Measurements from ENCODE around the gene TMEM108. TPM values are rescaled to one million over a fixed set of nuclear protein-coding genes. Genes with fewer than 3 reads are reported as not detected.
A peak's percentile ranks its signal among the peaks of the same experiment; 100 is the strongest.

TMEM108 gene
- total and polyA plus RNA-seq, 8 donors, result 0.37 to 2.1 (median 0.84) TPM; not detected in 2

- no peak for TF ChIP-seq POLR2AphosphoS5 (IDR thresholded peaks at IDR 0.05)
- TF ChIP-seq POLR2A (IDR thresholded peaks at IDR 0.05), result no peak
- TF ChIP-seq CTCF (IDR thresholded peaks at IDR 0.05), result no peak
- no peak for TF ChIP-seq EP300 (IDR thresholded peaks at IDR 0.05)
- H3K36me3 ChIP-seq, result no peaks in the 10 kb centered on the region
- H3K9me3 ChIP-seq, result no peaks in the 10 kb centered on the region
- intact Hi-C loops (cut with DNase I; ENCODE audit: low total_unique reads), result no loop called here
- DNase-seq, result peak in 1 of 2 donors; percentile 28
- H3K27ac ChIP-seq, result no peak overlapping the region
- no peak overlapping the region for H3K4me3 ChIP-seq
- no peaks in the 10 kb centered on the region for H3K27me3 ChIP-seq
- no peaks in the 10 kb centered on the region for H3K4me1 ChIP-seq
- WGBS, 5 donors, result 60 to 69% (median 67%) methylated on average over 4 of the region's 4 CpGs
These were observed 233.3 kb downstream of the TMEM108 start for GRCh38 chr3:133271539-133271938.

- Histone ChIP-seq H3K36me3 (no peaks in the 10 kb centered on the region), H3K4me3 (no peak overlapping the region), H3K27me3 (no peaks in the 10 kb centered on the region), H3K4me1 (no peaks in the 10 kb centered on the region), H3K27ac (no peak overlapping the region), H3K9me3 (no peaks in the 10 kb centered on the region)
- WGBS, 5 donors, result 65 to 78% (median 72%) methylated on average over 2 of the region's 2 CpGs
- intact Hi-C loops (cut with DNase I; ENCODE audit: low total_unique reads), result no loop called here
- TF ChIP-seq POLR2A (IDR thresholded peaks at IDR 0.05) (no peak), CTCF (IDR thresholded peaks at IDR 0.05) (no peak), EP300 (IDR thresholded peaks at IDR 0.05) (no peak), POLR2AphosphoS5 (IDR thresholded peaks at IDR 0.05) (no peak)
- no peak for DNase-seq
These were observed 235.2 kb downstream of the TMEM108 start for GRCh38 chr3:133273346-133273745.

- Histone ChIP-seq H3K4me1 (no peaks in the 10 kb centered on the region), H3K27me3 (no peaks in the 10 kb centered on the region), H3K27ac (no peak overlapping the region), H3K9me3 (no peaks in the 10 kb centered on the region), H3K36me3 (no peaks in the 10 kb centered on the region), H3K4me3 (no peak overlapping the region)
- TF ChIP-seq EP300 (IDR thresholded peaks at IDR 0.05) (no peak), CTCF (IDR thresholded peaks at IDR 0.05) (no peak), POLR2A (IDR thresholded peaks at IDR 0.05) (no peak), POLR2AphosphoS5 (IDR thresholded peaks at IDR 0.05) (no peak)
- intact Hi-C loops (cut with DNase I; ENCODE audit: low total_unique reads), result no loop called here
- no peak for DNase-seq
These were observed 236.3 kb downstream of the TMEM108 start for GRCh38 chr3:133274477-133274876.

GRCh38 chr3:133276594-133276993 is 238.4 kb downstream of the TMEM108 start:
- no peak for DNase-seq
- intact Hi-C loops (cut with DNase I; ENCODE audit: low total_unique reads), result no loop called here
- no peaks in the 10 kb centered on the region for H3K9me3 ChIP-seq
- TF ChIP-seq POLR2A (IDR thresholded peaks at IDR 0.05) (no peak), POLR2AphosphoS5 (IDR thresholded peaks at IDR 0.05) (no peak), EP300 (IDR thresholded peaks at IDR 0.05) (no peak), CTCF (IDR thresholded peaks at IDR 0.05) (no peak)
- H3K36me3 ChIP-seq, result no peaks in the 10 kb centered on the region
- H3K27ac ChIP-seq, result no peak overlapping the region
- no peaks in the 10 kb centered on the region for H3K27me3 ChIP-seq
- H3K4me1 ChIP-seq, result no peaks in the 10 kb centered on the region
- H3K4me3 ChIP-seq, result no peak overlapping the region
- WGBS, 5 donors, result 51 to 63% (median 60%) methylated on average over 4 of the region's 4 CpGs
